IMR-90 (cell line): ENCODE data around the gene KRI1. TPM values are rescaled to one million over a fixed set of nuclear protein-coding genes. Genes with fewer than 3 reads are reported as not detected.

ENCODE experiments used
- ATAC-seq: fragments of 200-7000 bp; cut with Tn5 transposase; 2 replicates; pipeline ENCODE4 v1.9.1; 2020; ENCODE audit warnings: low read depth, mild to moderate bottlenecking, moderate library complexity
- BruUV-seq: library from RNA; stranded (reverse); fragments of 400-500 nt; replicated peaks from 2 replicates; lab custom pipeline; 2021; lab: Mats Ljungman, UMichigan
- CTCF ChIA-PET: fragments of 300-600 bp; formaldehyde crosslinking; extraction: SDS; loops from one replicate; lab custom pipeline; 2021; ENCODE audit warnings: antibody characterized with exemption; lab: Yijun Ruan, JAX
- POLR2A ChIA-PET: fragments of 300-600 bp; sonication (Branson Sonifier 250); formaldehyde crosslinking; loops from one replicate; lab custom pipeline; 2022; ENCODE audit warnings: antibody characterized with exemption; ENCODE audit not compliant: unreplicated experiment; lab: Charles Lee
- DNase-seq: peaks from one replicate; pipeline ENCODE4 v3.0.0; 2013
- H2AFZ ChIP-seq: replicated peaks from 2 replicates; pipeline ENCODE3; 2013; ENCODE audit warnings: low read length, mild to moderate bottlenecking; ENCODE audit not compliant: poor library complexity
- H2AK5ac ChIP-seq: 2 replicates; pipeline ENCODE4 v1.6.1; 2013; ENCODE audit warnings: low read depth, low read length, inconsistent platforms
- H2AK9ac ChIP-seq: replicated peaks from 2 replicates; pipeline ENCODE3; 2013; ENCODE audit warnings: mild to moderate bottlenecking, low read depth, low read length, moderate library complexity; ENCODE audit not compliant: poor library complexity
- H2BK120ac ChIP-seq: 2 replicates; pipeline ENCODE4 v1.6.1; 2013; ENCODE audit warnings: low read depth, low read length, inconsistent platforms
- H2BK15ac ChIP-seq: 3 replicates; pipeline ENCODE4 v1.6.1; 2013; ENCODE audit warnings: low read depth, low read length, inconsistent platforms
- H2BK20ac ChIP-seq: 2 replicates; pipeline ENCODE4 v1.6.1; 2013; ENCODE audit warnings: low read depth, mild to moderate bottlenecking, inconsistent platforms, low read length, moderate library complexity
- H2BK5ac ChIP-seq: 2 replicates; pipeline ENCODE4 v1.6.1; 2013; ENCODE audit warnings: mild to moderate bottlenecking, low read depth, low read length, inconsistent platforms; ENCODE audit not compliant: poor library complexity, severe bottlenecking
- H3K14ac ChIP-seq: replicated peaks from 2 replicates; pipeline ENCODE4 v1.6.1; 2013; ENCODE audit warnings: low read depth, low read length, inconsistent platforms
- H3K18ac ChIP-seq: 2 replicates; pipeline ENCODE4 v1.6.1; 2013; ENCODE audit warnings: low read depth, low read length, control low read depth
- H3K23ac ChIP-seq: 2 replicates; pipeline ENCODE4 v1.6.1; 2013; ENCODE audit warnings: low read depth, low read length, inconsistent platforms
- H3K27ac ChIP-seq: 2 replicates; pipeline ENCODE4 v1.5.1; 2013; ENCODE audit warnings: mild to moderate bottlenecking, control low read depth, low read length; ENCODE audit not compliant: insufficient read depth
- H3K27me3 ChIP-seq: 2 replicates; pipeline ENCODE4 v1.6.1; 2013; ENCODE audit warnings: low read length; ENCODE audit not compliant: control insufficient read depth, insufficient read depth
- H3K36me3 ChIP-seq: 2 replicates; pipeline ENCODE4 v1.6.1; 2013; ENCODE audit warnings: low read length, mixed read lengths; ENCODE audit not compliant: control insufficient read depth, insufficient read depth
- H3K4ac ChIP-seq: 2 replicates; pipeline ENCODE4 v1.6.1; 2013; ENCODE audit warnings: low read depth, low read length, inconsistent platforms
- H3K4me1 ChIP-seq: 2 replicates; pipeline ENCODE4 v1.6.1; 2013; ENCODE audit warnings: low read length, mixed read lengths; ENCODE audit not compliant: control insufficient read depth, insufficient read depth
- H3K4me2 ChIP-seq: 2 replicates; pipeline ENCODE4 v1.6.1; 2013; ENCODE audit warnings: low read depth, mild to moderate bottlenecking, control low read depth, low read length, moderate library complexity
- H3K4me3 ChIP-seq: 2 replicates; pipeline ENCODE4 v1.5.1; 2013; ENCODE audit warnings: low read depth, mild to moderate bottlenecking, control low read depth, low read length, moderate library complexity; ENCODE audit not compliant: insufficient read depth
- H3K56ac ChIP-seq: 2 replicates; pipeline ENCODE4 v1.6.1; 2013; ENCODE audit warnings: low read length, inconsistent platforms; ENCODE audit not compliant: insufficient read depth; ENCODE audit errors: extremely low read depth
- H3K79me1 ChIP-seq, 2 experiments: 2 replicates each; pipeline ENCODE4 v1.6.1; 2013; ENCODE audit warnings: low read length in 2 of 2, inconsistent platforms in 1 of 2, low read depth in 1 of 2
- H3K9ac ChIP-seq: 2 replicates; pipeline ENCODE4 v1.6.1; 2013; ENCODE audit warnings: low read depth, low read length, control low read depth
- H3K9me1 ChIP-seq: 2 replicates; pipeline ENCODE4 v1.6.1; 2013; ENCODE audit warnings: low read length, inconsistent platforms; ENCODE audit not compliant: insufficient read depth
- H3K9me3 ChIP-seq: 2 replicates; pipeline ENCODE4 v1.6.1; 2013; ENCODE audit warnings: low read length; ENCODE audit not compliant: control insufficient read depth, insufficient read depth
- H4K20me1 ChIP-seq: 2 replicates; pipeline ENCODE4 v1.6.1; 2013; ENCODE audit warnings: low read length, inconsistent platforms; ENCODE audit not compliant: insufficient read depth
- H4K5ac ChIP-seq: 2 replicates; pipeline ENCODE4 v1.6.1; 2013; ENCODE audit warnings: mild to moderate bottlenecking, low read depth, low read length, control low read depth
- H4K8ac ChIP-seq, 2 experiments: 2 replicates each; pipeline ENCODE4 v1.6.1; 2013; ENCODE audit warnings: low read depth in 2 of 2, low read length in 2 of 2, control low read depth in 1 of 2, inconsistent platforms in 1 of 2
- H4K91ac ChIP-seq: 2 replicates; pipeline ENCODE4 v1.6.1; 2013; ENCODE audit warnings: low read depth, low read length, inconsistent platforms; ENCODE audit not compliant: insufficient read depth
- RFX5 ChIP-seq: IDR thresholded peaks from 2 replicates; pipeline ENCODE4 v1.8.0; 2012; ENCODE audit warnings: low read depth, mild to moderate bottlenecking, low read length, moderate library complexity
- USF2 ChIP-seq: fragments of 150-350 bp; IDR thresholded peaks from 2 replicates; pipeline ENCODE4 v1.6.1; 2017; ENCODE audit warnings: mild to moderate bottlenecking, antibody characterized with exemption, low read length, low read depth
- WGBS, 2 experiments: methylation state at CpG; one replicate each; pipeline versions ENCODE4 v1.1.5 to v1.1.7; 2013; ENCODE audit warnings: missing lambda C conversion rate in 2 of 2; ENCODE audit not compliant: insufficient read length in 1 of 2; ENCODE audit errors: extremely low coverage in 2 of 2; 5-methylcytosine and 5-hydroxymethylcytosine counted together
- dilution Hi-C: fragments of 300-500 bp; cut with HindIII; formaldehyde crosslinking; loops from one replicate; pipeline ENCODE4 v1.14.3; 2018; ENCODE audit warnings: low sequenced_read_pairs; ENCODE audit not compliant: unreplicated experiment
- in situ Hi-C: fragments of 300-500 bp; cut with MboI; formaldehyde crosslinking; loops from 3 replicates; pipeline ENCODE4 v1.14.3; 2019; ENCODE audit warnings: low sequenced_read_pairs, inconsistent platforms, mixed read lengths
- intact Hi-C: fragments of 100-400 bp; cut with micrococcal nuclease; formaldehyde crosslinking; loops from 2 replicates; pipeline ENCODE4 v1.10.0; 2022
- polyA plus RNA-seq, 3 experiments: library from polyadenylated mRNA; depleted of rRNA; stranded (reverse); fragments of >200 nt; gene quantifications; 2 replicates each; pipeline ENCODE4 v1.2.3, GENCODE V29; 2012; ENCODE audit warnings: low replicate concordance in 1 of 3
- total RNA-seq: library from RNA; depleted of rRNA; stranded (reverse); fragments of >200 nt; gene quantifications from 2 replicates; pipeline ENCODE4 v1.2.3, GENCODE V29; 2012

KRI1 gene
- total and polyA plus RNA-seq, 2 of the 4 experiments (the other 2 are of a cell fraction): 5.7 to 13.3 TPM

- POLR2A ChIA-PET: no interaction called here
- Histone ChIP-seq H3K56ac (no peak overlapping the region), H3K27me3 (peaks cover 19% of the 10 kb centered on the region), H3K9me3 (peaks cover 3% of the 10 kb centered on the region; the same call in 1 of the 2 replicates), H3K4me1 (no peaks in the 10 kb centered on the region), H2BK20ac (no peak overlapping the region), H3K23ac (no peak overlapping the region), H3K14ac (no peak overlapping the region), H3K4me3 (no peak overlapping the region), H2AFZ (no peak overlapping the region), H4K5ac (no peak overlapping the region), H3K4ac (no peak overlapping the region), H4K20me1 (no peaks in the 10 kb centered on the region), H2BK5ac (no peak overlapping the region), H3K9ac (no peak overlapping the region), H3K36me3 (no peaks in the 10 kb centered on the region), H2AK9ac (no peak overlapping the region), H3K79me1 (no peaks in the 10 kb centered on the region), H3K9me1 (no peaks in the 10 kb centered on the region; the same call in 1 of the 2 replicates), H2AK5ac (no peak overlapping the region), H4K91ac (no peak overlapping the region), H4K8ac (no peak overlapping the region), H3K18ac (no peak overlapping the region), H2BK120ac (no peak overlapping the region), H3K27ac (no peak overlapping the region), H3K4me2 (no peak overlapping the region), H2BK15ac (no peak overlapping the region)
- intact Hi-C loops: no loop called here
- in situ Hi-C loops: no loop called here
- 80% methylated on average over 1 of the region's 6 CpGs; no CpG with 5 or more reads in 1 of the 2 experiments for WGBS, 2 experiments
- dilution Hi-C loops: no loop called here
- DNase-seq (no peak), ATAC-seq (no peak)
- no TSS peak for BruUV-seq
- CTCF ChIA-PET: no interaction called here
- TF ChIP-seq RFX5: no peak
- TF ChIP-seq USF2: no peak
Measured at GRCh38 chr19:10586396-10586795, 20.6 kb upstream of the KRI1 start.
